ENCODE measurements around the gene PCIF1. TPM values are rescaled to one million over a fixed set of nuclear protein-coding genes. Genes with fewer than 3 reads are reported as not detected.
"Not testable (repeated sequence)": the region's sequence is repeated elsewhere in the genome, so short reads cannot be mapped to it uniquely, and the experiment has no call there.

PCIF1 gene
- polyA plus RNA-seq, 2 of the 4 experiments (the other 2 are of a cell fraction) = 19.7 to 21.6 TPM

DNA sequence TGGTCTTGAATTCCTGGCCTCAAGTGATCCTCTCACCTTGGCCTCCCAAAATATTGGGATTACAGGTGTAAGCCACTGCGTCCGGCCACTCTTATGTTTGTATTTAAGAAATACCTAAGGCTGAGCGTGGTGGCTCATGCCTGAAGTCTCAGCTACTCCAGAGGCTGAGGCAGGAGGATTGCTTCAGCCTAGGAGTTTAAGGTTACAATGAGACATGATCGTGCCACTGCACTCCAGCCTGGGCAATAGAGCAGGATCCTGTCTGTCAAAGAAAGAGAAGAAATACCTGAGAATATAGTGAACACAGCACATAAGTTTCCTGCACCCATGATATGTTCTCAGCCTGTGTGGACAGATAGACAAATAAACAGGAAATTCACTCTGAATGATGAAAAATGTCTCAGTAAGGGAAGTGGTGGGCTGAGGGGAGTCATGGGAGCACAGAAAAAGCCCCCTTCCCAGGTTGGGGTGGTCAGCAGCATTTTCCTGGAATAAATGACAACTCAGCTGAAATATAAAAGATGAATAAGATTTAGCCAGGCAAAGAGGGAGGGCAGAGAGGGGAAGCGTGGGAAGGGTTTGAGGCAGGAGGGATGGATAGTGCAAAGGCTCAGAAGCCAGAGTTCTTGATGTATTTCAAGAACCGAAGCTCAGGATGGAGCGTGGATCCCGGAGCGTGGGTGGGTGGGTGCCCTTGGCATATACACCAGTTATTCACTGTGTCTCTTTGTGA lies 60.4 kb downstream of the PCIF1 start:
- Histone ChIP-seq H3K4me3 (no peak overlapping the region), H3K27ac (peak overlapping the region in 1 of 2 experiments; percentile 57; a peak in 3 of 6 replicates), H3K4me2 (peak overlapping the region; percentile 49), H3K4me1 (peaks cover 27% of the 10 kb centered on the region), H3K9me3 (no peaks in the 10 kb centered on the region)
- FAIRE-seq (no peak), ATAC-seq (no peak), DNase-seq (ENCODE audit: low read depth in 1 of 2, low spot score in 1 of 2) (no peak)
- ChIA-PET CTCF (interaction anchor here (0.6 to 22.4 kb wide), 4 partner anchors 11 to 216 kb away, joined by 3 to 450 read pairs (median 4); partner anchors contain the start of gene MMP9), POLR2A (no interaction called here)
- TF ChIP-seq RAD21 (conservative IDR thresholded peaks at IDR 0.05 in 1 of 2, IDR thresholded peaks at IDR 0.05 in 1 of 2) = no peak
- TF ChIP-seq CBX8 (IDR thresholded peaks at IDR 0.05) = no peak
- no peak for TF ChIP-seq SMC3 (IDR thresholded peaks at IDR 0.05)
- TF ChIP-seq MAFK (IDR thresholded peaks at IDR 0.05; ENCODE audit: partially characterized antibody) = peak; percentile 2
- no peak for TF ChIP-seq CBX2 (IDR thresholded peaks at IDR 0.05; ENCODE audit: borderline replicate concordance, low read depth)
- TF ChIP-seq MYC (IDR thresholded peaks at IDR 0.05; ENCODE audit: borderline replicate concordance, low read length) = no peak
- TF ChIP-seq PHF8 (IDR thresholded peaks at IDR 0.05; ENCODE audit: borderline replicate concordance, low read depth) = no peak
- WGBS (ENCODE audit: missing lambda C conversion rate) = 79% methylated on average over 9 of the region's 9 CpGs

- 48% methylated on average over 6 of the region's 6 CpGs for WGBS (ENCODE audit: missing lambda C conversion rate)
- ATAC-seq = peak in 1 of 2 experiments; percentile 14; a peak in 2 of 6 replicates
- peak overlapping the region in 1 of 2 experiments; percentile 57; a peak in 3 of 6 replicates for H3K27ac ChIP-seq
- H3K4me3 ChIP-seq, POLR2A ChIA-PET, FAIRE-seq, H3K9me3 ChIP-seq: not testable (repeated sequence)
- CTCF ChIA-PET = interaction anchor here (0.6 to 22.4 kb wide), 5 partner anchors 0 to 216 kb away, joined by 3 to 450 read pairs (median 6); partner anchors contain the start of gene MMP9
- peak in 1 of 2 experiments; percentile 50 for DNase-seq (ENCODE audit: low read depth in 1 of 2, low spot score in 1 of 2)
- H3K4me2 ChIP-seq = peak overlapping the region; percentile 49
- H3K4me1 ChIP-seq = peaks cover 27% of the 10 kb centered on the region
Measured at GRCh38 chr20:45995495-45996097, 61.1 kb downstream of the PCIF1 start.

DNA sequence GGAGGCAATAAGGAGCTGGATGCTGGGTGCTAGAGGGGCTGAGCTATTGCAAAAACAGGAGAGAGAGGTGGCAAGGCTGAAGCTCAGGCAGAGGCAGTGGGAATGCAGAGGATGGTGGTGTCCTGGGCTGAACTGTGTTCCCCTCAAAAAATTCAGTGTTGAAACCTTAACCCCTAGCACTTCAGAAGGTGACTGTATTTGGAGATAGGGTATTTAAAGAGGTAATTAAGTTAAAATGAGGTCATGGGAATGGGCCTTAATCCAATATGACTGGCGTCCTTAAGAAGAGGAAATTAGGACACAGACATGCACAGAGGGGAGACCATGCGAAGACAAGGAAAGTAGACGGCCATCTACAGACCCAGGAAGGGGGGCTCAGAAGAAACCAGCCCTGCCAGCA lies 62.7 kb downstream of the PCIF1 start:
- FAIRE-seq (no peak), ATAC-seq (no peak), DNase-seq (ENCODE audit: low read depth in 1 of 2, low spot score in 1 of 2) (no peak)
- H3K4me2 ChIP-seq = no peak overlapping the region
- H3K9me3 ChIP-seq = no peaks in the 10 kb centered on the region
- peaks cover 27% of the 10 kb centered on the region for H3K4me1 ChIP-seq
- TF ChIP-seq GATA3 (IDR thresholded peaks at IDR 0.05; ENCODE audit: borderline replicate concordance) = no peak
- no peak for TF ChIP-seq POLR2AphosphoS2 (conservative IDR thresholded peaks at IDR 0.05; ENCODE audit: low read length)
- no peak for TF ChIP-seq HES2 (IDR thresholded peaks at IDR 0.05)
- TF ChIP-seq PBX3 (IDR thresholded peaks at IDR 0.05) = no peak
- TF ChIP-seq SREBF2 (IDR thresholded peaks at IDR 0.05) = no peak
- no peak for TF ChIP-seq POLR2A (IDR thresholded peaks at IDR 0.05; ENCODE audit: low read length)
- TF ChIP-seq RCOR1 (IDR thresholded peaks at IDR 0.05; ENCODE audit: low read depth, low read length) = no peak
- no peak for TF ChIP-seq HDAC2 (IDR thresholded peaks at IDR 0.05)
- no peak for TF ChIP-seq RARB (CRISPR knock-in tag; IDR thresholded peaks at IDR 0.05)
- ChIA-PET POLR2A (no interaction called here), CTCF (interaction anchor here (1.1 to 22.4 kb wide), 3 partner anchors 1 to 26 kb away, joined by 5 to 450 read pairs (median 450); partner anchors contain the start of gene MMP9)
- H3K4me3 ChIP-seq = no peak overlapping the region
- H3K27ac ChIP-seq = no peak overlapping the region
- WGBS (ENCODE audit: missing lambda C conversion rate) = 38% methylated on average over 3 of the region's 3 CpGs

Other genes starting within 250 kb of the PCIF1 start
- not detected in 2 replicates for gene WFDC13, start 232.6 kb upstream of the PCIF1 start, polyA plus RNA-seq (2011; rRNA removed)
- not detected in 3 replicates for gene WFDC13, start 232.6 kb upstream of the PCIF1 start, polyA plus RNA-seq (2017; fragmentation: RNase III; extraction: RNeasy Plus Mini Kit Qiagen cat#74134 plus additional on column Dnase treatment)
- gene WFDC10B, start 229.7 kb upstream of the PCIF1 start, polyA plus RNA-seq (2011; rRNA removed) = not detected in 2 replicates
- gene WFDC10B, start 229.7 kb upstream of the PCIF1 start, polyA plus RNA-seq (2017; fragmentation: RNase III; extraction: RNeasy Plus Mini Kit Qiagen cat#74134 plus additional on column Dnase treatment) = not detected in 3 replicates
- not detected in 2 replicates for gene SPINT4, start 212.3 kb upstream of the PCIF1 start, polyA plus RNA-seq (2011; rRNA removed)
- gene SPINT4, start 212.3 kb upstream of the PCIF1 start, polyA plus RNA-seq (2017; fragmentation: RNase III; extraction: RNeasy Plus Mini Kit Qiagen cat#74134 plus additional on column Dnase treatment) = not detected in 3 replicates
- 0.34 TPM in 1 of 2 replicates, not detected in the other for gene WFDC3, start 142.8 kb upstream of the PCIF1 start, polyA plus RNA-seq (2011; rRNA removed)
- not detected in 3 replicates for gene WFDC3, start 142.8 kb upstream of the PCIF1 start, polyA plus RNA-seq (2017; fragmentation: RNase III; extraction: RNeasy Plus Mini Kit Qiagen cat#74134 plus additional on column Dnase treatment)
- gene DNTTIP1, start 142.7 kb upstream of the PCIF1 start, polyA plus RNA-seq (2011; rRNA removed) = 34.1 and 38.3 TPM in 2 replicates
- gene DNTTIP1, start 142.7 kb upstream of the PCIF1 start, polyA plus RNA-seq (2017; fragmentation: RNase III; extraction: RNeasy Plus Mini Kit Qiagen cat#74134 plus additional on column Dnase treatment) = 24.9 to 26.0 TPM (median 25.3 TPM) in 3 replicates
- gene UBE2C, start 122.0 kb upstream of the PCIF1 start, polyA plus RNA-seq (2011; rRNA removed) = 123 and 137 TPM in 2 replicates
- gene UBE2C, start 122.0 kb upstream of the PCIF1 start, polyA plus RNA-seq (2017; fragmentation: RNase III; extraction: RNeasy Plus Mini Kit Qiagen cat#74134 plus additional on column Dnase treatment) = 188 to 212 TPM (median 189 TPM) in 3 replicates
- gene TNNC2, start 107.4 kb upstream of the PCIF1 start, polyA plus RNA-seq (2011; rRNA removed) = 0.23 TPM in 1 of 2 replicates, not detected in the other
- gene TNNC2, start 107.4 kb upstream of the PCIF1 start, polyA plus RNA-seq (2017; fragmentation: RNase III; extraction: RNeasy Plus Mini Kit Qiagen cat#74134 plus additional on column Dnase treatment) = 0.17 to 0.22 TPM in 2 of 3 replicates, not detected in the other
- gene SNX21, start 100.9 kb upstream of the PCIF1 start, polyA plus RNA-seq (2011; rRNA removed) = 4.0 and 4.1 TPM in 2 replicates
- gene SNX21, start 100.9 kb upstream of the PCIF1 start, polyA plus RNA-seq (2017; fragmentation: RNase III; extraction: RNeasy Plus Mini Kit Qiagen cat#74134 plus additional on column Dnase treatment) = 4.9 to 7.7 TPM (median 7.0 TPM) in 3 replicates
- gene ACOT8, start 77.3 kb upstream of the PCIF1 start, polyA plus RNA-seq (2011; rRNA removed) = 18.5 and 19.8 TPM in 2 replicates
- 12.6 to 14.7 TPM (median 14.0 TPM) in 3 replicates for gene ACOT8, start 77.3 kb upstream of the PCIF1 start, polyA plus RNA-seq (2017; fragmentation: RNase III; extraction: RNeasy Plus Mini Kit Qiagen cat#74134 plus additional on column Dnase treatment)
- 1.3 and 1.9 TPM in 2 replicates for gene ZSWIM3, start 77.1 kb upstream of the PCIF1 start, polyA plus RNA-seq (2011; rRNA removed)
- 1.0 to 1.1 TPM (median 1.1 TPM) in 3 replicates for gene ZSWIM3, start 77.1 kb upstream of the PCIF1 start, polyA plus RNA-seq (2017; fragmentation: RNase III; extraction: RNeasy Plus Mini Kit Qiagen cat#74134 plus additional on column Dnase treatment)
- 4.7 and 7.6 TPM in 2 replicates for gene ZSWIM1, start 53.5 kb upstream of the PCIF1 start, polyA plus RNA-seq (2011; rRNA removed)
- gene ZSWIM1, start 53.5 kb upstream of the PCIF1 start, polyA plus RNA-seq (2017; fragmentation: RNase III; extraction: RNeasy Plus Mini Kit Qiagen cat#74134 plus additional on column Dnase treatment) = 5.8 to 6.6 TPM (median 6.1 TPM) in 3 replicates
- gene SPATA25, start 47.1 kb upstream of the PCIF1 start, polyA plus RNA-seq (2011; rRNA removed) = 0.31 and 0.54 TPM in 2 replicates
- 0.59 to 1.3 TPM (median 0.77 TPM) in 3 replicates for gene SPATA25, start 47.1 kb upstream of the PCIF1 start, polyA plus RNA-seq (2017; fragmentation: RNase III; extraction: RNeasy Plus Mini Kit Qiagen cat#74134 plus additional on column Dnase treatment)
- 0.56 and 0.57 TPM in 2 replicates for gene NEURL2, start 43.5 kb upstream of the PCIF1 start, polyA plus RNA-seq (2011; rRNA removed)
- gene NEURL2, start 43.5 kb upstream of the PCIF1 start, polyA plus RNA-seq (2017; fragmentation: RNase III; extraction: RNeasy Plus Mini Kit Qiagen cat#74134 plus additional on column Dnase treatment) = 1.4 to 1.6 TPM (median 1.4 TPM) in 3 replicates
- gene CTSA, start 43.3 kb upstream of the PCIF1 start, polyA plus RNA-seq (2011; rRNA removed) = 53.1 and 61.2 TPM in 2 replicates
- gene CTSA, start 43.3 kb upstream of the PCIF1 start, polyA plus RNA-seq (2017; fragmentation: RNase III; extraction: RNeasy Plus Mini Kit Qiagen cat#74134 plus additional on column Dnase treatment) = 76.4 to 95.6 TPM (median 93.2 TPM) in 3 replicates
- gene PLTP, start 22.5 kb upstream of the PCIF1 start, polyA plus RNA-seq (2011; rRNA removed) = 2.7 and 4.5 TPM in 2 replicates
- gene PLTP, start 22.5 kb upstream of the PCIF1 start, polyA plus RNA-seq (2017; fragmentation: RNase III; extraction: RNeasy Plus Mini Kit Qiagen cat#74134 plus additional on column Dnase treatment) = 0.97 to 1.6 TPM (median 1.5 TPM) in 3 replicates
- gene ZNF335, start 37.5 kb downstream of the PCIF1 start, polyA plus RNA-seq (2011; rRNA removed) = 7.3 and 8.4 TPM in 2 replicates
- 9.1 to 10.3 TPM (median 9.3 TPM) in 3 replicates for gene ZNF335, start 37.5 kb downstream of the PCIF1 start, polyA plus RNA-seq (2017; fragmentation: RNase III; extraction: RNeasy Plus Mini Kit Qiagen cat#74134 plus additional on column Dnase treatment)
- gene MMP9, start 74.2 kb downstream of the PCIF1 start, polyA plus RNA-seq (2011; rRNA removed) = 0.09 and 0.12 TPM in 2 replicates
- 0.06 to 0.34 TPM (median 0.24 TPM) in 3 replicates for gene MMP9, start 74.2 kb downstream of the PCIF1 start, polyA plus RNA-seq (2017; fragmentation: RNase III; extraction: RNeasy Plus Mini Kit Qiagen cat#74134 plus additional on column Dnase treatment)
- gene SLC12A5, start 94.5 kb downstream of the PCIF1 start, polyA plus RNA-seq (2011; rRNA removed) = 3.0 and 3.5 TPM in 2 replicates
- gene SLC12A5, start 94.5 kb downstream of the PCIF1 start, polyA plus RNA-seq (2017; fragmentation: RNase III; extraction: RNeasy Plus Mini Kit Qiagen cat#74134 plus additional on column Dnase treatment) = 10.8 to 11.7 TPM (median 11.5 TPM) in 3 replicates
- gene NCOA5, start 155.3 kb downstream of the PCIF1 start, polyA plus RNA-seq (2011; rRNA removed) = 22.2 and 28.0 TPM in 2 replicates
- gene NCOA5, start 155.3 kb downstream of the PCIF1 start, polyA plus RNA-seq (2017; fragmentation: RNase III; extraction: RNeasy Plus Mini Kit Qiagen cat#74134 plus additional on column Dnase treatment) = 26.2 to 27.2 TPM (median 27.1 TPM) in 3 replicates
- 5.2 and 7.0 TPM in 2 replicates for gene CD40, start 183.6 kb downstream of the PCIF1 start, polyA plus RNA-seq (2011; rRNA removed)
- gene CD40, start 183.6 kb downstream of the PCIF1 start, polyA plus RNA-seq (2017; fragmentation: RNase III; extraction: RNeasy Plus Mini Kit Qiagen cat#74134 plus additional on column Dnase treatment) = 4.7 to 5.7 TPM (median 4.9 TPM) in 3 replicates

All from A549 (cell line).